Measurements from ENCODE around the gene RUBCN. TPM values are rescaled to one million over a fixed set of nuclear protein-coding genes. Genes with fewer than 3 reads are reported as not detected.
"Not testable (repeated sequence)": the region's sequence is repeated elsewhere in the genome, so short reads cannot be mapped to it uniquely, and the experiment has no call there.

RUBCN gene
- total RNA-seq, 2 donors from 2014 or later: 33.1 to 33.9 TPM

DNA sequence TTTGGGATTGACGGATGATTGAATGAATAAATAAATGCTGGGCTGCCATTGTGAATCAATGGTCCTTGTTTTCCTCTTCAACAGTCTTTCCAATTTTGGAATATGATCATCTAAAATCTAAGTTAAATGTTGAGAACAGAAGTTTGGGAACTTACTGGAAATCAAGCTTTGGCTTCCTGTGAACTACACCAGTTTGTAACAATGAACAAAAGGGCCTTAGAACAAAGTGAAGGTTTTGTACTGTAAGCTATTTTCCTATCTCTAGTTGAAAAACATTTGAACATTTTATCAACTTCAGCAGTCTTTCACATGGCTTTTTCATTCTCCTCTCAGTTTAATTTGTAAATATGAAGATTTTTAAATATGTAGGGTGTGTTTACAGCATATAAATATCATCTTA lies 66.3 kb downstream of the RUBCN start:
- Mint-ChIP-seq H3K36me3 (ENCODE audit: insufficient read depth in 2 of 2) (peaks cover 0 to 5% of the 10 kb centered on the region in 2 donors), H3K4me3 (no peak overlapping the region), H3K27me3 (ENCODE audit: low read depth) (no peaks in the 10 kb centered on the region), H3K27ac (no peak overlapping the region), H3K9me3 (no peaks in the 10 kb centered on the region), H3K4me1 (ENCODE audit: low read depth) (no peaks in the 10 kb centered on the region)
- ATAC-seq (replicated peaks in 1 of 2) (no peak), DNase-seq (no peak)

DNA sequence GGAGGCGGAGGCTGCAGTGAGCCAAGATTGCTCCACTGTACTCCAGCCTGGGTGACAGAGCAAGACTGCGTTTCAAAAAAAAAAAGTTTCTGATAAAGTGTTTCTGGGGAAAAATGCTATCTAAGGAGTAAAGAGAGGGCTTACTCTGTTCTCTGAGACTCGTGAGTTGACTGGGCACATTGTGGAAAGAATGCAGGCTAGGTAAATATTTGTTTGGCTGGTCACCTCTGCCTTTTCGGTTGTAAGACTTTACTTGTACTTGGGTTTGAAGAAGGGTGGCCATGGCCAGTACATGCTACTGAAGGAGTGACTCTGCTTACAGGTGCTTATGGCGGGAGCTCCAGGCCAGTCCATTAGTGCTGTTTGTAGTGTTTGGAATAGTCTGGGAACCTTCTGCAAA lies 68.7 kb downstream of the RUBCN start:
- Mint-ChIP-seq H3K27ac (no peak overlapping the region), H3K9me3 (no peaks in the 10 kb centered on the region), H3K4me3 (no peak overlapping the region), H3K27me3 (ENCODE audit: low read depth) (no peaks in the 10 kb centered on the region), H3K36me3 (ENCODE audit: insufficient read depth in 2 of 2) (no peaks in the 10 kb centered on the region), H3K4me1 (ENCODE audit: low read depth) (no peaks in the 10 kb centered on the region)
- DNase-seq (no peak), ATAC-seq (replicated peaks in 1 of 2) (no peak)

DNA sequence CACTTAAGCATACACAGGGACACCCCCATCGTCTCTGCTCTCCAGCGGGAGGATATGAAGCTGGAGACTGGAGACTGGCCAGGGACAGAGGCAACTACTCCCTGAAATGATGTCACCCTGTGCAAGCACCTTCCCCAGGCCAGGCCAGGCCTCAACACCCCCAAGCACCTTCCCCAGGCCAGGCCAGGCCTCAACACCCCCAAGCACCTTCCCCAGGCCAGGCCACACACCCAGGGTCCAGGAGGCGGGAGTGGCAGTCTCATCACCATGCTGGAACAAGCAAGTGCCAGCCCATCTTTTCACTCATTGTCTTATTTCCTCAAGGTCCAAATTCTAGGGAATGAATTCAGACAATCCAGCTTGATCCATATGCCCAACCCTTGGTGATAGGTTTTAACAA lies 69.4 kb downstream of the RUBCN start:
- H3K36me3 Mint-ChIP-seq (ENCODE audit: insufficient read depth in 2 of 2); DNase-seq; H3K27ac Mint-ChIP-seq; ATAC-seq (replicated peaks in 1 of 2); H3K4me1 Mint-ChIP-seq (ENCODE audit: low read depth); H3K9me3 Mint-ChIP-seq; H3K27me3 Mint-ChIP-seq (ENCODE audit: low read depth); H3K4me3 Mint-ChIP-seq: not testable (repeated sequence)

DNA sequence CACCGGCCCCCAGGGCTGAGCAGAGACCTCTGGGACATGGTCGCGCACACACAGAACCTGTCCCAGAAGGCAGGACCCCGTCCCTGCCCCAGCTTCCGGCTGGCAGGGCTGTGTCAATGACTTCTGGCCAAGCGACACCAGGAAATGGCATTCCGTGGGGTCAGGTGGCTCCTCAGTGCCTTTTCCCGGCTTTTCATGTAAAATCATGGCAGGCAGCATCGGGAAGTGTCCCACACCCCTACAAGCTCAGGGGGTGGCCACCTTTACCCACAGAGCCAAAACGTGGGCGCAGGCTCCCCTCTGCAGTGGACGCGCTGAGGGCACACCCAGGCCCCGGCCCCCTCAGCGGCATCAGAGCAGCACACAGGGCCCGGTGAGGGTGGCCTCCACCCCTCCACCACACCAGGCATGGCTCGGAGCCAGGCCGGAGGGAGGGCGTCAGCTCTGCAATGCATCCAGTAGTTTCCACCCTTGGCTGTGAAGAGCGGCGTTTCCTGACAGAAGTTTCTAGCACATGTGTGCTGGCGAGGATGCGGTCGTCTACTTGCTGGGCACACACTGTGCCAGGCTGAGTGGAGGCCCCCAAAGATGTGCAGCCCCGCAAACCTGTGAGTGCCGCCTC lies 70.4 kb downstream of the RUBCN start:
- DNase-seq; H3K9me3 Mint-ChIP-seq; H3K4me3 Mint-ChIP-seq; ATAC-seq (replicated peaks in 1 of 2); H3K36me3 Mint-ChIP-seq (ENCODE audit: insufficient read depth in 2 of 2); H3K27me3 Mint-ChIP-seq (ENCODE audit: low read depth); H3K4me1 Mint-ChIP-seq (ENCODE audit: low read depth); H3K27ac Mint-ChIP-seq: not testable (repeated sequence)

DNA sequence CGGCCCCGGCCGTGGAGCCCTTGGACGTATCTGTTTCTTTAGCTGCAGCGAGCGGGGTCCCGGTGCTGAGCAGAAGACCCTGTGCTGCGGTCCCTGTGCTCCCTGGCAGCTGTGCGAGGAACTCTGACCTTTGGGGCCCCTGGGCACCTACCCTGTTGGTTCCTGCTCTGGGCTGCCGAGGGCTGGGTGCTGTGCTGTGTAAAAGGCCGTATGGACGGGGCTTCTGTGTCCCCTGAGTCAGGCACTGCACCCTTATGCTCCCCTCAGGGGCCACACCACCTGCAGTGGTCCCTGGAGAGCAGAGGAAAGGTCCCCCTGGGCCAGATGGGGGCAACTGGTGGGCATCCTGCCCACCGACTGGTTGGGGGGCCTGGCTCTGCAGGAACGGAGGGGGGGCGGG lies 71.2 kb downstream of the RUBCN start:
- not testable (repeated sequence) for H3K4me1 Mint-ChIP-seq (ENCODE audit: low read depth); ATAC-seq (replicated peaks in 1 of 2); H3K36me3 Mint-ChIP-seq (ENCODE audit: insufficient read depth in 2 of 2); H3K9me3 Mint-ChIP-seq; DNase-seq; H3K4me3 Mint-ChIP-seq; H3K27me3 Mint-ChIP-seq (ENCODE audit: low read depth); H3K27ac Mint-ChIP-seq

DNA sequence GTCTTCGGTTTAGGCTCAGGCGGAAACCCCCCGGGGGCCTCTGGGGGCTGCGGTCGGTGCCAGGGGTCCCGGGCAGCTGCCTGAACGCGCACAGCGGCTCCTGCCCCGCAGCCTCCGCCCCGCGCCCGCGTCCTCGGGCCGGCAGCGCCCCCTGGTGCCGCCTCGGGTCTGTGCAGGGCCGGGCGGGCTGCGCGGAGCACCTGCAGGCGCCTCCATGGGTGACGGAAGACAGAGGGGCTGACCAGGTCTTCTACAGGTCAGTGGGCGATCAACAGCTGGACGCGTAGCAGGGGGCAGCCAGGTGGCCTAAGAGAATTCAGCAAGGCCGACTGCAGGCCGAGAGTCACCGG lies 71.6 kb downstream of the RUBCN start:
- H3K4me1 Mint-ChIP-seq (ENCODE audit: low read depth); H3K27ac Mint-ChIP-seq; H3K9me3 Mint-ChIP-seq; H3K36me3 Mint-ChIP-seq (ENCODE audit: insufficient read depth in 2 of 2); DNase-seq; H3K27me3 Mint-ChIP-seq (ENCODE audit: low read depth): not testable (repeated sequence)
- peak; percentile 90 to 92 for ATAC-seq (replicated peaks in 1 of 2)
- peak overlapping the region in 1 of 2 donors; percentile 54 for H3K4me3 Mint-ChIP-seq

DNA sequence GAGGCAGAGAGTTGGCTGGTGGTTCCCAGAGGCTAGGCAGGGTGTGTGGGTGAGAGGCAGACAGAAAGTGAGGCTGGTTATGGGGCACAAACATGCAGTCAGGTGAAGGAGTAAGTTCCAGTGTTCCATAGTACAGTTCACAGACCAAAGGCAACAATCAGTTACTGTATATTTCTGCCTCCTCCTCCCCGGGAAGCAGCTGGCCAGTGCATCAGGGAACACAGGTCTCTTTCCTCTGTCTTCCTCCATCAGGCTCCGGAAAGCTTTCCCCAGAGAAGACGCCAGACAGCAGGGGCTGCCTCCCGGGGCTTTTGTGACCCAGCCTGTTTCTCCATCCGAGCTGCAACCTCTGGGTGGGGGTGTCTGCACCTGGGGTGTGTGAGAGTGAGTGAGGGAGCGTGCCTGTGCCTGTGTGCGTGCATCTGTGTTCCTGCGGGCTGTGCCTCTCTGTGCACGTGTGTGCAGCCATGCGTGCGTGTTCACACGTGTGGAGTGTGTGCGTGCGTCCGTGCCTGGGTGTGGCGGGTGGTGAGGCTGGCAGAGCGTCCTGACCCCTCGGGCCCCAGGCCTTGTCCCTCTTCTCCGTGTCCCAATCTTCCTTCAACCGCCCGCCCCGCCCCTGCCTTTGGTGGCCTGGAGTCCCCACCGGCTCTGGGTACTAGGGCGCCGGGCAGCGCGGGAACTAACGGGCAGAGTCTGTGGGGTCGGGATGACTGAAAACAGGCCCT lies 72.1 kb downstream of the RUBCN start:
- DNase-seq (peak; percentile 29 to 69), ATAC-seq (replicated peaks in 1 of 2) (peak; percentile 71 to 77)
- not testable (repeated sequence) for H3K9me3 Mint-ChIP-seq; H3K27ac Mint-ChIP-seq; H3K4me1 Mint-ChIP-seq (ENCODE audit: low read depth); H3K36me3 Mint-ChIP-seq (ENCODE audit: insufficient read depth in 2 of 2); H3K27me3 Mint-ChIP-seq (ENCODE audit: low read depth)
- peak overlapping the region; percentile 22 to 54 for H3K4me3 Mint-ChIP-seq

DNA sequence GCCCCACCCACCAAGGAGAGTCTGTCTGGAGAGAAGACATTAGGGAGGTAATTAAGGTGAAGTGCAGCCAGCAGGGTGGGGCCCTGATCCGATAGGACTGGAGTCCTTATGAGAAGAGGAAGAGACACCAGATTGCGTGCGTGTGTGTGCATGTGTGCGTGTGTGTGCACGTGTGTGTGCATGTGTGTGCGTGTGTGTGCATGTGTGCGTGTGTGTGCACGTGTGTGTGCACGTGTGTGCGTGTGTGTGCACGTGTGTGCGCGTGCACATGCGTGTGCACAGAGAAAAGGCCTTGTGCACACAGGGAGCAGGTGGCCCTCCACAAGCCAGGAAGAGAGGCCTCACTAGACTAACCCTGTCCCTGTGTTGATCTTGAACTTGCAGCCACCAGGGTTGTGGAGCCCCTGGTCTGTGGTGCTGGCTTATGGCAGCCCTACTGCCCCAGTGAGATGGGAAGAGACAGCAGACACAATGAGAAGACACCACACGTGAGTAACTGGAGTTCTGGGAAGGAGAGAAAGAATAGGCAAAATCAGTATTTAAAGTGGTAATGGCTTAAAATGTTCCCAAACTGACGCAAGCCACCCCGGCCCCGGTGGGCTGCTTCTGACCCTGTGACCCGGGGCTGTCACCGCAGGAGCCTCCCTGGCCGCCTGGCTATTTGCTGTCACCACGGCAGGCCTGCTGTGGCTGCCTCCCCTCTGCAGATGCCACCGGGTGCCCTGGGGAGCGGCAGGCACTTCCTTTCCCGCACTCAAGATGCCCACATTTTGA lies 73.2 kb downstream of the RUBCN start:
- not testable (repeated sequence) for DNase-seq; H3K4me3 Mint-ChIP-seq; H3K27me3 Mint-ChIP-seq (ENCODE audit: low read depth); H3K4me1 Mint-ChIP-seq (ENCODE audit: low read depth); H3K9me3 Mint-ChIP-seq; H3K36me3 Mint-ChIP-seq (ENCODE audit: insufficient read depth in 2 of 2); H3K27ac Mint-ChIP-seq; ATAC-seq (replicated peaks in 1 of 2)

DNA sequence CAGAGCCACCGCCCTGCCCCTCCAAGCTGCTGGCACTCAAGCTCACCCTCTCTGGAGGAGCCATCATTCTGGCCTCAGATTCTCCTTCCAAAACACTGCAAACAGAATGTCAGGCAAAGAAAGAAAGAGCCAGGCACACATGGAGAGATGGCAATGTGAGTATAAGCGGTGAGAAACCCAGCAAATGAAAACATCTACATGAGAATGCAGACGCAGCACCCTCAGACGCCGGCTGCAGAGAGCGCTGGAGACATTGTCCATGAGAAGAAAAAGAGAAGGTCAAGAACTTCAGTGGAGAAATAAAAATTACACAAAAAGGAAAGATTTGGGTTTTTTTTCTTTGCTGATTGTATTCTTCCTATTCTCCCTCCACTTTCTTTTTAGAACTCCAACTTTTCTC lies 74.4 kb downstream of the RUBCN start:
- DNase-seq: not testable (repeated sequence)

DNA sequence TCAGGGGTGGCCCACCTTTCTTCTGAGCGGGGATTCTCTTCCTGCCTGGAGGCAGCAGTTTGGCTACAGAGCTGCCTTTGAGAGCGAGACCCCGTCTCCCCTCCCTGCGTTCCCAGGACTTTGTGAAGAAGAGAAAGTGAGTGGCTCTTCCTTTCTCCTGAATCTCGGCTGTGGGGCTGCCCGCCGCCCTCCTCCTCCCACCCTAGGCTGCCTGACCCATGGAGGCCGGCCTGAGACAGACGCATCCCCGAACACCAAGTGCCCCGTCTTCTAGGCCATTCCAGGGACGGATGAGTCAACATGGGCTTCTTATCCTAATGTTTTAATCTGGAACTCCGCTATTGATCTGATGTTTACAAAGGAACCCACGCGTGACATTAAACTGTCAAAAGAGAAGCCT lies 74.8 kb downstream of the RUBCN start:
- DNase-seq; H3K27me3 Mint-ChIP-seq (ENCODE audit: low read depth); H3K27ac Mint-ChIP-seq: not testable (repeated sequence)

More for the DNA sequence above, 74.4 kb downstream of the RUBCN start:
- H3K27me3 Mint-ChIP-seq (ENCODE audit: low read depth); H3K4me1 Mint-ChIP-seq (ENCODE audit: low read depth); H3K36me3 Mint-ChIP-seq (ENCODE audit: insufficient read depth in 2 of 2); H3K27ac Mint-ChIP-seq; ATAC-seq (replicated peaks in 1 of 2); H3K9me3 Mint-ChIP-seq: not testable (repeated sequence)
- peak overlapping the region in 1 of 2 donors; percentile 31 for H3K4me3 Mint-ChIP-seq

DNA sequence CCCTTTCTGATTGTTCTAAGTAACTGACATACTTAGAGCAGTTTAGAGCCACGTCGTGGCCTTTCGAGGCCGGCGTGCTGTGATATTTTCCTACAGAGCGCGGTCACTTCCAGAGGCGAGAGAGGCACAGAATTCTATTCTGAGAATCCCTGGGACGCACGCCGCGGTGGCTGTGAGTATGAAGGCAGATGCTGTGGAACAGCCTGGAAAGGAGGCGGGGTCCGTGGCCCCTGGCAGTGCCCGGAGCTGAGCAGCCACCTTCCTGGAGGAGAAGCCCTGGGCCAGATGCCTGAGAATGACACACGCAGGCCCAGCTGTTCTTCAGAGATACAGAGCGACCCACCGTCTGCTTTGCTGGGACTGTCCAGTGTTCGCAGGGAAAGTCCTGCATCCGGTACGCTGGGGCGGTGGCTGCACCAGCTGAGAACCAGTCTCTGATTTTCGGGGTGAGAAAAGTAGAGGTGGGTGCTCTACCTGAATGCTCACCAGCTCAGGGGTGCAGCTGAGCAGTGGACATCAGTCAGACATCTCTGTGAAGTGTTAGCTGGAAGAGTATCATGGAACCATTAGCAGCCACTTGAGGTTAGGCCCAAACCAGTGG lies 75.4 kb downstream of the RUBCN start:
- not testable (repeated sequence) for H3K4me3 Mint-ChIP-seq; H3K4me1 Mint-ChIP-seq (ENCODE audit: low read depth); H3K9me3 Mint-ChIP-seq

More for the DNA sequence above, 74.8 kb downstream of the RUBCN start:
- H3K9me3 Mint-ChIP-seq; ATAC-seq (replicated peaks in 1 of 2); H3K4me3 Mint-ChIP-seq; H3K36me3 Mint-ChIP-seq (ENCODE audit: insufficient read depth in 2 of 2); H3K4me1 Mint-ChIP-seq (ENCODE audit: low read depth): not testable (repeated sequence)

DNA sequence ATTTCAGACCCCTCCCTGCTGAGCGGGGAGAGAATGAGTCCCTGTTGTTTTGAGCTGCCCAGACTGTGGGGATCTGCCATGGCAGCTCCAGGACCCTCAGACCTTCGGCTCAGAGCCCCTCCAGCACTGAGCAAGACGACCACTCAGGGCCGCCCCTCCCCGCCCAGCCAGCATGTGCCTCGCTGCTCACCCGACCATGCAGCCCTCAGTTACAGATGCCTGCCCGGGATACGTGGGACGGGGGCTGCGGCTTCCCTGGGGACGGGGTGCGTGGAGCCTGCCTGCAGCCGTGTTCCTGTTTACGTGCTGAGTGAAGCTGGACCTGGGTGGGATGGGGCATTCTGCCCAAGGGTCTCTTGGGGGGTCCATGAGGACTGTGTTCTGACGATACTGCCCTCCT lies 77.0 kb downstream of the RUBCN start:
- H3K36me3 Mint-ChIP-seq (ENCODE audit: insufficient read depth in 2 of 2); DNase-seq: not testable (repeated sequence)

More for the DNA sequence above, 75.4 kb downstream of the RUBCN start:
- not testable (repeated sequence) for ATAC-seq (replicated peaks in 1 of 2); H3K36me3 Mint-ChIP-seq (ENCODE audit: insufficient read depth in 2 of 2); H3K27me3 Mint-ChIP-seq (ENCODE audit: low read depth); DNase-seq; H3K27ac Mint-ChIP-seq

DNA sequence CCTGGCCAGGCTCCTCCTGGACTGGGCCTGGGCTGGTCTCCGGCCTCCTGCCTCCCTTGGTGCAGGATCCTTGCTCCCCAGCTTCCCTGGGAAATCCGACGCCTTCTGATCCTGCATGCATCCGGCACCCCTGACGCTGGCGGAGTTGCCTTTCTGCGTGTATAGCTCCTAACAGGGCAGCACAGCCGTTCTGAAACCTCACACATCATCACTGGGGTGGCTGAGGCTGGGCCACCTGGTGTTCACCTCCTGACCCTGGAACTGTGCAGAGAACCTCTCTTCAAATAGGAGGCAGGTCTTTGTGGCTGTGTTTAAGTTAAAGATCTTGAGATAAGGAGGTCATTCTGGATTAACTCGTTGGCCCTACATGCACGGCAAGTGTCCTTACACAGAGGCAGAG lies 77.6 kb downstream of the RUBCN start:
- not testable (repeated sequence) for ATAC-seq (replicated peaks in 1 of 2); H3K36me3 Mint-ChIP-seq (ENCODE audit: insufficient read depth in 2 of 2); H3K27ac Mint-ChIP-seq; H3K9me3 Mint-ChIP-seq; H3K27me3 Mint-ChIP-seq (ENCODE audit: low read depth); DNase-seq; H3K4me3 Mint-ChIP-seq
- peaks cover 15% of the 10 kb centered on the region for H3K4me1 Mint-ChIP-seq (ENCODE audit: low read depth)

More for the DNA sequence above, 77.0 kb downstream of the RUBCN start:
- H3K9me3 Mint-ChIP-seq; H3K27me3 Mint-ChIP-seq (ENCODE audit: low read depth); ATAC-seq (replicated peaks in 1 of 2); H3K4me3 Mint-ChIP-seq; H3K27ac Mint-ChIP-seq: not testable (repeated sequence)
- H3K4me1 Mint-ChIP-seq (ENCODE audit: low read depth): peaks cover 15% of the 10 kb centered on the region
